Cortex of kidney (tissue), 1 donor: ENCODE results near the gene KAZN.

Experiments used
- DNase-seq: peaks from one replicate; lab custom pipeline; 2025; lab: John Stamatoyannopoulos, UW

The KAZN gene

GRCh38 chr1:14983277-14983676 lies 384.8 kb downstream of the KAZN start:
- DNase-seq = no peak

GRCh38 chr1:14986168-14986567 lies 387.7 kb downstream of the KAZN start:
- no peak for DNase-seq

GRCh38 chr1:14987829-14988603 lies 389.5 kb downstream of the KAZN start:
- no peak for DNase-seq

GRCh38 chr1:14988636-14989035 lies 390.2 kb downstream of the KAZN start:
- DNase-seq = no peak

- DNase-seq = no peak
These were observed 391.6 kb downstream of the KAZN start for GRCh38 chr1:14989931-14990728.

GRCh38 chr1:14993414-14993813 lies 394.9 kb downstream of the KAZN start:
- no peak for DNase-seq

- DNase-seq = no peak
These were observed 395.7 kb downstream of the KAZN start for GRCh38 chr1:14994148-14994547.

- DNase-seq = no peak
These were observed 396.5 kb downstream of the KAZN start for GRCh38 chr1:14994841-14995437.

- no peak for DNase-seq
These were observed 397.9 kb downstream of the KAZN start for GRCh38 chr1:14996133-14997050.

- DNase-seq = no peak
These were observed 399.3 kb downstream of the KAZN start for GRCh38 chr1:14997646-14998276.

- DNase-seq = no peak
These were observed 401.0 kb downstream of the KAZN start for GRCh38 chr1:14999441-14999840.

GRCh38 chr1:15000030-15000429 lies 401.5 kb downstream of the KAZN start:
- no peak for DNase-seq

GRCh38 chr1:15000671-15001070 lies 402.2 kb downstream of the KAZN start:
- DNase-seq = no peak

- DNase-seq = no peak
These were observed 402.9 kb downstream of the KAZN start for GRCh38 chr1:15001317-15001915.

GRCh38 chr1:15002325-15002724 lies 403.8 kb downstream of the KAZN start:
- no peak for DNase-seq

GRCh38 chr1:15004396-15004795 lies 405.9 kb downstream of the KAZN start:
- DNase-seq = no peak

GRCh38 chr1:15005116-15005515 lies 406.6 kb downstream of the KAZN start:
- no peak for DNase-seq

- DNase-seq = no peak
These were observed 408.9 kb downstream of the KAZN start for GRCh38 chr1:15007368-15007767.

- DNase-seq = no peak
These were observed 409.4 kb downstream of the KAZN start for GRCh38 chr1:15007842-15008241.

- DNase-seq = no peak
These were observed 410.6 kb downstream of the KAZN start for GRCh38 chr1:15008783-15009729.
